PC-3 (cell line): ENCODE measurements around the gene KSR2. TPM values are rescaled to one million over a fixed set of nuclear protein-coding genes. Genes with fewer than 3 reads are reported as not detected.

Source experiments
- ATAC-seq: fragments of 200-7000 bp; cut with Tn5 transposase; 2 replicates; pipeline ENCODE4 v1.9.1; 2020; ENCODE audit warnings: mild to moderate bottlenecking, moderate library complexity
- BruUV-seq: library from RNA; stranded (reverse); fragments of 400-500 nt; replicated peaks from 2 replicates; lab custom pipeline; 2021; lab: Mats Ljungman, UMichigan
- CTCF ChIA-PET: fragments of 300-600 bp; sonication (Branson Sonifier 250); formaldehyde crosslinking; loops from one replicate; lab custom pipeline; 2022; ENCODE audit warnings: antibody characterized with exemption; lab: Charles Lee
- POLR2A ChIA-PET: fragments of 300-600 bp; sonication (Branson Sonifier 250); formaldehyde crosslinking; loops from one replicate; lab custom pipeline; 2022; ENCODE audit warnings: antibody characterized with exemption; ENCODE audit not compliant: unreplicated experiment; lab: Charles Lee
- DNase-seq: peaks from one replicate; pipeline ENCODE4 v3.0.0-alpha.2; 2015
- H2AFZ ChIP-seq: fragments of 300-600 bp; sonication (generic); 2 replicates; pipeline ENCODE4 v1.6.0; 2016; ENCODE audit warnings: antibody characterized with exemption, low read length
- H3F3A ChIP-seq: fragments of 300-600 bp; sonication (generic); one replicate; pipeline ENCODE4 v1.6.0; 2017; ENCODE audit warnings: antibody characterized with exemption, low read length, control low read depth, mild to moderate bottlenecking; ENCODE audit not compliant: unreplicated experiment
- H3K27ac ChIP-seq: fragments of 300-600 bp; sonication (generic); 2 replicates; pipeline ENCODE4 v1.5.1; 2016; ENCODE audit warnings: mild to moderate bottlenecking, low read length
- H3K27me3 ChIP-seq: fragments of 300-600 bp; sonication (generic); 2 replicates; pipeline ENCODE4 v1.6.1; 2016; ENCODE audit warnings: low read length, mixed read lengths
- H3K36me3 ChIP-seq: fragments of 300-600 bp; sonication (generic); 2 replicates; pipeline ENCODE4 v1.6.1; 2016; ENCODE audit warnings: low read depth, mixed run types, low read length, mixed read lengths
- H3K4me1 ChIP-seq: fragments of 300-600 bp; sonication (generic); 2 replicates; pipeline ENCODE4 v1.5.1; 2016; ENCODE audit warnings: low read length; ENCODE audit not compliant: insufficient read depth
- H3K4me2 ChIP-seq: fragments of 300-600 bp; sonication (generic); 2 replicates; pipeline ENCODE4 v1.6.0; 2016; ENCODE audit warnings: low read length
- H3K4me3 ChIP-seq: fragments of 300-600 bp; sonication (generic); 2 replicates; pipeline ENCODE4 v1.5.1; 2016; ENCODE audit warnings: mild to moderate bottlenecking, low read length, mixed read lengths
- H3K79me2 ChIP-seq: fragments of 300-600 bp; sonication (generic); 2 replicates; pipeline ENCODE4 v1.6.1; 2017; ENCODE audit warnings: low read length, mixed read lengths
- H3K9ac ChIP-seq: fragments of 300-600 bp; sonication (generic); 2 replicates; pipeline ENCODE4 v1.6.0; 2016; ENCODE audit warnings: mild to moderate bottlenecking, low read length
- H3K9me2 ChIP-seq: fragments of 300-600 bp; sonication (generic); replicated peaks from 2 replicates; pipeline ENCODE4 v1.6.1; 2016; ENCODE audit warnings: mixed run types, low read length, mixed read lengths
- H3K9me3 ChIP-seq: fragments of 300-600 bp; sonication (generic); 2 replicates; pipeline ENCODE4 v1.6.1; 2016; ENCODE audit warnings: low read length, mixed read lengths
- H4K20me1 ChIP-seq: fragments of 300-600 bp; sonication (generic); 2 replicates; pipeline ENCODE4 v1.6.1; 2016; ENCODE audit warnings: low read length, mixed read lengths
- CTCF ChIP-seq: fragments of 300-600 bp; sonication (generic); conservative IDR thresholded peaks from 2 replicates; pipeline ENCODE4 v1.5.1; 2017; ENCODE audit warnings: antibody characterized with exemption, low read depth, mild to moderate bottlenecking, low read length
- EZH2 ChIP-seq: fragments of 300-600 bp; sonication (generic); IDR thresholded peaks from one replicate; pipeline ENCODE4 v1.6.1; 2017; ENCODE audit warnings: antibody characterized with exemption, mild to moderate bottlenecking, low read length; ENCODE audit not compliant: unreplicated experiment
- EZH2phosphoT487 ChIP-seq: fragments of 300-600 bp; sonication (generic); IDR thresholded peaks from 2 replicates; pipeline ENCODE4 v1.6.1; 2018; ENCODE audit warnings: mild to moderate bottlenecking, antibody characterized with exemption, low read length, borderline replicate concordance
- intact Hi-C: fragments of 100-400 bp; cut with micrococcal nuclease; formaldehyde crosslinking; loops from 2 replicates; pipeline ENCODE4 v1.9.0; 2023
- total RNA-seq: library from RNA; depleted of rRNA; stranded (reverse); fragments of >200 nt; gene quantifications from 2 replicates; pipeline ENCODE4 v1.2.3, GENCODE V29; 2014

Gene KSR2
- total RNA-seq, 1 experiment from 2014 or later = 0.80 TPM

GRCh38 chr12:117829108-117829507, 139.7 kb downstream of the KSR2 start:
- ChIA-PET POLR2A (no interaction called here), CTCF (no interaction called here)
- BruUV-seq = no TSS peak
- no peak overlapping the region for H3K4me2 ChIP-seq
- intact Hi-C loops = no loop called here
- no peaks in the 10 kb centered on the region for H4K20me1 ChIP-seq
- H3K36me3 ChIP-seq = peaks cover 11% of the 10 kb centered on the region; the same call in 1 of the 2 replicates
- H3F3A ChIP-seq = no peaks in the 10 kb centered on the region
- no peak for DNase-seq
- no peak overlapping the region for H3K27ac ChIP-seq
- no peak for ATAC-seq
- peaks cover 20% of the 10 kb centered on the region for H3K4me1 ChIP-seq
- peaks cover 13% of the 10 kb centered on the region for H3K9me3 ChIP-seq
- H3K9me2 ChIP-seq = no peaks in the 10 kb centered on the region
- TF ChIP-seq EZH2phosphoT487 = no peak
- no peak for TF ChIP-seq CTCF
- TF ChIP-seq EZH2 = no peak
- H3K79me2 ChIP-seq = no peaks in the 10 kb centered on the region
- no peak overlapping the region for H2AFZ ChIP-seq
- H3K9ac ChIP-seq = no peak overlapping the region
- no peaks in the 10 kb centered on the region for H3K27me3 ChIP-seq
- no peak overlapping the region for H3K4me3 ChIP-seq

- H3K27me3 ChIP-seq = no peaks in the 10 kb centered on the region
- no peak overlapping the region for H3K4me2 ChIP-seq
- peaks cover 6% of the 10 kb centered on the region for H3K4me1 ChIP-seq
- intact Hi-C loops = no loop called here
- CTCF ChIA-PET = no interaction called here
- no peak overlapping the region for H3K27ac ChIP-seq
- H4K20me1 ChIP-seq = no peaks in the 10 kb centered on the region
- POLR2A ChIA-PET = no interaction called here
- no TSS peak for BruUV-seq
- TF ChIP-seq EZH2phosphoT487 = no peak
- no peak for TF ChIP-seq EZH2
- no peak for TF ChIP-seq CTCF
- peaks cover 13% of the 10 kb centered on the region for H3K9me3 ChIP-seq
- no peaks in the 10 kb centered on the region for H3F3A ChIP-seq
- peaks cover 11% of the 10 kb centered on the region; the same call in 1 of the 2 replicates for H3K36me3 ChIP-seq
- no peak for DNase-seq
- ATAC-seq = no peak
- no peaks in the 10 kb centered on the region for H3K9me2 ChIP-seq
- H3K4me3 ChIP-seq = no peak overlapping the region
- H3K79me2 ChIP-seq = no peaks in the 10 kb centered on the region
- H3K9ac ChIP-seq = no peak overlapping the region
- H2AFZ ChIP-seq = no peak overlapping the region
Measured at GRCh38 chr12:117827660-117828059, 141.1 kb downstream of the KSR2 start.

GRCh38 chr12:117825827-117826226, 143.0 kb downstream of the KSR2 start:
- H3K4me1 ChIP-seq = peaks cover 6% of the 10 kb centered on the region; the same call in 1 of the 2 replicates
- TF ChIP-seq EZH2 (no peak), EZH2phosphoT487 (no peak), CTCF (no peak)
- intact Hi-C loops = no loop called here
- H3K79me2 ChIP-seq = no peaks in the 10 kb centered on the region
- no peak overlapping the region for H3K4me2 ChIP-seq
- POLR2A ChIA-PET = no interaction called here
- no peaks in the 10 kb centered on the region for H4K20me1 ChIP-seq
- H3K9ac ChIP-seq = no peak overlapping the region
- no peak for DNase-seq
- BruUV-seq = no TSS peak
- no peak overlapping the region for H2AFZ ChIP-seq
- ATAC-seq = no peak
- no peaks in the 10 kb centered on the region for H3K9me2 ChIP-seq
- no peaks in the 10 kb centered on the region for H3K27me3 ChIP-seq
- peaks cover 13% of the 10 kb centered on the region for H3K9me3 ChIP-seq
- peaks cover 11% of the 10 kb centered on the region; the same call in 1 of the 2 replicates for H3K36me3 ChIP-seq
- H3K4me3 ChIP-seq = no peak overlapping the region
- no peak overlapping the region for H3K27ac ChIP-seq
- CTCF ChIA-PET = no interaction called here
- no peaks in the 10 kb centered on the region for H3F3A ChIP-seq
